A673 (cell line): ENCODE measurements around the gene CLASP2.

ENCODE experiments used
- EZH2 ChIP-seq: fragments of 200-600 bp; sonication (generic); IDR thresholded peaks from 2 replicates; pipeline ENCODE4 v1.6.1; 2017; ENCODE audit warnings: borderline replicate concordance, low read depth, mild to moderate bottlenecking, mixed read lengths, antibody characterized with exemption, low read length; ENCODE audit not compliant: poor library complexity, severe bottlenecking
- TF ChIP-seq, protein P1 (sequence below): fragments of 300-800, 200-600 bp; sonication (generic); conservative IDR thresholded peaks from 2 replicates; pipeline ENCODE4 v1.5.1; 2017; ENCODE audit warnings: low read depth, mild to moderate bottlenecking, antibody characterized with exemption, low read length, moderate library complexity, mixed read lengths

DNA sequence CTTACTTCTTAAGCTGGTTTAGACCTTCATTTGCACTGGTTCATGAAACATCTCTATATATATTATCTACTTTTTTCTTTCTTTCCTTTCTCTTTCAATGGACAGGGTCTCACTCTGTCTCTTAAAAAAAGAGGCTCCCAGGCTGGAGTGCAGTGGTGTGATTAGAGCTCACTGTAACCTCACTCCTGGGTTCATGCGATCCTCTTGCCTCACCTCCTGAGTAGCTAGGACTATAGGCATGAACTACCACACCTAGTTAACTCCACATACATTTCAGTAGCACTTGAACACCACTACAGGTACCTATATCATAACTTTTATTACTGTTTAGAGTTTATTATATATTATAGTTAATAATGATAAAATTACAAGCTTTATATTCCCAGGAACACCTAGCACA, 160.8 kb downstream of the CLASP2 start:
- TF ChIP-seq, protein P1, sequence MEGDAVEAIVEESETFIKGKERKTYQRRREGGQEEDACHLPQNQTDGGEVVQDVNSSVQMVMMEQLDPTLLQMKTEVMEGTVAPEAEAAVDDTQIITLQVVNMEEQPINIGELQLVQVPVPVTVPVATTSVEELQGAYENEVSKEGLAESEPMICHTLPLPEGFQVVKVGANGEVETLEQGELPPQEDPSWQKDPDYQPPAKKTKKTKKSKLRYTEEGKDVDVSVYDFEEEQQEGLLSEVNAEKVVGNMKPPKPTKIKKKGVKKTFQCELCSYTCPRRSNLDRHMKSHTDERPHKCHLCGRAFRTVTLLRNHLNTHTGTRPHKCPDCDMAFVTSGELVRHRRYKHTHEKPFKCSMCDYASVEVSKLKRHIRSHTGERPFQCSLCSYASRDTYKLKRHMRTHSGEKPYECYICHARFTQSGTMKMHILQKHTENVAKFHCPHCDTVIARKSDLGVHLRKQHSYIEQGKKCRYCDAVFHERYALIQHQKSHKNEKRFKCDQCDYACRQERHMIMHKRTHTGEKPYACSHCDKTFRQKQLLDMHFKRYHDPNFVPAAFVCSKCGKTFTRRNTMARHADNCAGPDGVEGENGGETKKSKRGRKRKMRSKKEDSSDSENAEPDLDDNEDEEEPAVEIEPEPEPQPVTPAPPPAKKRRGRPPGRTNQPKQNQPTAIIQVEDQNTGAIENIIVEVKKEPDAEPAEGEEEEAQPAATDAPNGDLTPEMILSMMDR = no peak
- no peak for TF ChIP-seq EZH2
